ENCODE measurements around the gene KLK12.

Gene KLK12

GRCh38 chr19:51027126-51027806 is 7.5 kb downstream of the KLK12 start:
- TF ChIP-seq POLR2AphosphoS5 (IDR thresholded peaks at IDR 0.05; ENCODE audit: low read depth, low read length) (no peak), SIN3A (IDR thresholded peaks at IDR 0.05; ENCODE audit: borderline replicate concordance, insufficient read depth, low read length) (no peak), FOXP2 (optimal IDR thresholded peaks at IDR 0.05; ENCODE audit: borderline replicate concordance, extremely low read depth, extremely low read length, insufficient read depth) (no peak)

- TF ChIP-seq FOXP2 (optimal IDR thresholded peaks at IDR 0.05; ENCODE audit: borderline replicate concordance, extremely low read depth, extremely low read length, insufficient read depth), result no peak
- no peak for TF ChIP-seq SIN3A (IDR thresholded peaks at IDR 0.05; ENCODE audit: borderline replicate concordance, insufficient read depth, low read length)
- no peak for TF ChIP-seq POLR2AphosphoS5 (IDR thresholded peaks at IDR 0.05; ENCODE audit: low read depth, low read length)
- TF ChIP-seq REST (IDR thresholded peaks at IDR 0.05; ENCODE audit: insufficient read depth in 1 of 2, low read depth in 2 of 2, low read length in 2 of 2), result no peak
- TF ChIP-seq TAF1 (IDR thresholded peaks at IDR 0.05; ENCODE audit: borderline replicate concordance, insufficient read depth, low read length), result no peak
These were observed 8.3 kb downstream of the KLK12 start, which contains the start of gene KLK11 for GRCh38 chr19:51026554-51026831. KLK11 (minus strand) TSS chr19:51026616; CDS start chr19:51025631, 985 bp downstream.

GRCh38 chr19:51025809-51026553 is 8.8 kb downstream of the KLK12 start:
- TF ChIP-seq SIN3A (IDR thresholded peaks at IDR 0.05; ENCODE audit: borderline replicate concordance, insufficient read depth, low read length) (no peak), REST (IDR thresholded peaks at IDR 0.05; ENCODE audit: insufficient read depth in 1 of 2, low read depth in 2 of 2, low read length in 2 of 2) (no peak), POLR2AphosphoS5 (IDR thresholded peaks at IDR 0.05; ENCODE audit: low read depth, low read length) (no peak), FOXP2 (optimal IDR thresholded peaks at IDR 0.05; ENCODE audit: borderline replicate concordance, extremely low read depth, extremely low read length, insufficient read depth) (no peak), TAF1 (IDR thresholded peaks at IDR 0.05; ENCODE audit: borderline replicate concordance, insufficient read depth, low read length) (no peak)

- TF ChIP-seq REST (IDR thresholded peaks at IDR 0.05; ENCODE audit: insufficient read depth in 1 of 2, low read depth in 2 of 2, low read length in 2 of 2), result no peak
- no peak for TF ChIP-seq TAF1 (IDR thresholded peaks at IDR 0.05; ENCODE audit: borderline replicate concordance, insufficient read depth, low read length)
- no peak for TF ChIP-seq POLR2AphosphoS5 (IDR thresholded peaks at IDR 0.05; ENCODE audit: low read depth, low read length)
- no peak for TF ChIP-seq SIN3A (IDR thresholded peaks at IDR 0.05; ENCODE audit: borderline replicate concordance, insufficient read depth, low read length)
- no peak for TF ChIP-seq FOXP2 (optimal IDR thresholded peaks at IDR 0.05; ENCODE audit: borderline replicate concordance, extremely low read depth, extremely low read length, insufficient read depth)
These were observed 9.4 kb downstream of the KLK12 start for GRCh38 chr19:51025401-51025800.

GRCh38 chr19:51024924-51025323 is 9.9 kb downstream of the KLK12 start:
- no peak for TF ChIP-seq TAF1 (IDR thresholded peaks at IDR 0.05; ENCODE audit: borderline replicate concordance, insufficient read depth, low read length)
- TF ChIP-seq FOXP2 (optimal IDR thresholded peaks at IDR 0.05; ENCODE audit: borderline replicate concordance, extremely low read depth, extremely low read length, insufficient read depth), result no peak
- TF ChIP-seq SIN3A (IDR thresholded peaks at IDR 0.05; ENCODE audit: borderline replicate concordance, insufficient read depth, low read length), result no peak
- TF ChIP-seq REST (IDR thresholded peaks at IDR 0.05; ENCODE audit: insufficient read depth in 1 of 2, low read depth in 2 of 2, low read length in 2 of 2), result no peak
- TF ChIP-seq POLR2AphosphoS5 (IDR thresholded peaks at IDR 0.05; ENCODE audit: low read depth, low read length), result no peak
